Peyer's patch (tissue), 4 donors: Measurements from ENCODE around the gene REPIN1. TPM values are rescaled to one million over a fixed set of nuclear protein-coding genes. Genes with fewer than 3 reads are reported as not detected.

Source experiments
- DNase-seq, 3 donors: peaks; one replicate each; pipeline ENCODE4 v3.0.0-alpha.2; 2017 to 2019
- H3K27ac ChIP-seq, 4 donors: fragments of 200-600 bp; sonication (generic); one replicate each; pipeline ENCODE4 v1.5.1; 2016 to 2019
- H3K27me3 ChIP-seq, 2 donors: fragments of 200-600 bp; sonication (generic); one replicate each; pipeline ENCODE4 v1.5.1; 2019
- H3K36me3 ChIP-seq, 3 donors: fragments of 200-600 bp; sonication (generic); one replicate each; pipeline ENCODE4 v1.5.1; 2016 to 2019
- H3K4me1 ChIP-seq, 4 donors: fragments of 200-600 bp; sonication (generic); one replicate each; pipeline ENCODE4 v1.5.1; 2016 to 2019
- H3K4me3 ChIP-seq, 4 donors: fragments of 200-600 bp; sonication (generic); 1 replicate in 3 of 4; 2 replicates in 1 of 4; pipeline ENCODE4 v1.5.1; 2016 to 2019; ENCODE audit warnings: mild to moderate bottlenecking in 1 of 4
- H3K9me3 ChIP-seq, 4 donors: fragments of 200-600 bp; sonication (generic); one replicate each; pipeline ENCODE4 v1.5.1; 2016 to 2019; ENCODE audit warnings: mild to moderate bottlenecking in 1 of 4
- POLR2A ChIP-seq, 2 donors: fragments of 450-650 bp; IDR thresholded peaks; one replicate each; pipeline ENCODE4 v1.5.1; 2017; ENCODE audit warnings: antibody characterized with exemption in 2 of 2, mild to moderate bottlenecking in 2 of 2, moderate library complexity in 2 of 2
- total RNA-seq, 4 donors: library from RNA; depleted of rRNA; stranded (reverse); fragments of >200 nt; gene quantifications; one replicate each; pipeline ENCODE4 v1.1.0, GENCODE V29; 2016
- TF ChIP-seq, protein P1 (sequence below), 6 experiments: fragments of 450-650 bp in 4 of 6; fragments of 200-600 bp in 2 of 6; sonication (generic) in 1 of 6; IDR thresholded peaks; one replicate each; pipeline ENCODE4 v1.5.1; 2017 to 2019; ENCODE audit warnings: antibody characterized with exemption in 6 of 6, mild to moderate bottlenecking in 3 of 6, moderate library complexity in 1 of 6

The REPIN1 gene
- total RNA-seq, 4 donors from 2014 or later: 138 to 209 (median 159) TPM

GRCh38 chr7:150378115-150378852 lies 9.7 kb downstream of the REPIN1 start:
- Histone ChIP-seq H3K4me3 (peak overlapping the region; percentile 64 to 94 (median 80)), H3K4me1 (peaks cover 0 to 57% (median 2%) of the 10 kb centered on the region in 4 donors), H3K27me3 (no peaks in the 10 kb centered on the region), H3K9me3 (no peaks in the 10 kb centered on the region), H3K36me3 (peaks cover 0 to 9% (median 0%) of the 10 kb centered on the region in 3 donors), H3K27ac (peak overlapping the region; percentile 84 to 97 (median 94))
- DNase-seq: peak; percentile 70 to 82 (median 80)
- TF ChIP-seq, protein P1, sequence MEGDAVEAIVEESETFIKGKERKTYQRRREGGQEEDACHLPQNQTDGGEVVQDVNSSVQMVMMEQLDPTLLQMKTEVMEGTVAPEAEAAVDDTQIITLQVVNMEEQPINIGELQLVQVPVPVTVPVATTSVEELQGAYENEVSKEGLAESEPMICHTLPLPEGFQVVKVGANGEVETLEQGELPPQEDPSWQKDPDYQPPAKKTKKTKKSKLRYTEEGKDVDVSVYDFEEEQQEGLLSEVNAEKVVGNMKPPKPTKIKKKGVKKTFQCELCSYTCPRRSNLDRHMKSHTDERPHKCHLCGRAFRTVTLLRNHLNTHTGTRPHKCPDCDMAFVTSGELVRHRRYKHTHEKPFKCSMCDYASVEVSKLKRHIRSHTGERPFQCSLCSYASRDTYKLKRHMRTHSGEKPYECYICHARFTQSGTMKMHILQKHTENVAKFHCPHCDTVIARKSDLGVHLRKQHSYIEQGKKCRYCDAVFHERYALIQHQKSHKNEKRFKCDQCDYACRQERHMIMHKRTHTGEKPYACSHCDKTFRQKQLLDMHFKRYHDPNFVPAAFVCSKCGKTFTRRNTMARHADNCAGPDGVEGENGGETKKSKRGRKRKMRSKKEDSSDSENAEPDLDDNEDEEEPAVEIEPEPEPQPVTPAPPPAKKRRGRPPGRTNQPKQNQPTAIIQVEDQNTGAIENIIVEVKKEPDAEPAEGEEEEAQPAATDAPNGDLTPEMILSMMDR (IDR thresholded peaks at IDR 0.05): no peak
- TF ChIP-seq POLR2A (IDR thresholded peaks at IDR 0.05): peak in 1 of 2 donors; percentile 20

- Histone ChIP-seq H3K4me3 (peak within 1 kb of the TSS; percentile 64 to 94 (median 80)), H3K27ac (peak within 1 kb of the TSS; percentile 84 to 97 (median 94)), H3K27me3 (no peaks in the 10 kb centered on the region), H3K4me1 (peaks cover 0 to 57% (median 2%) of the 10 kb centered on the region in 4 donors), H3K36me3 (peaks cover 0 to 2% (median 0%) of the 10 kb centered on the region in 3 donors), H3K9me3 (no peaks in the 10 kb centered on the region)
- TF ChIP-seq, protein P1 (IDR thresholded peaks at IDR 0.05): peak in 1 of 6 experiments; percentile 12
- TF ChIP-seq POLR2A (IDR thresholded peaks at IDR 0.05): peak; percentile 81 to 82
- DNase-seq: peak; percentile 94 to 98 (median 97)
Measured at GRCh38 chr7:150378853-150379440, 10.3 kb downstream of the REPIN1 start, which contains the start of gene ZNF775. Gene ZNF775, plus strand, starts transcription at chr7:150379330. Its CDS starts 9,141 bp downstream, at chr7:150388471.

DNA sequence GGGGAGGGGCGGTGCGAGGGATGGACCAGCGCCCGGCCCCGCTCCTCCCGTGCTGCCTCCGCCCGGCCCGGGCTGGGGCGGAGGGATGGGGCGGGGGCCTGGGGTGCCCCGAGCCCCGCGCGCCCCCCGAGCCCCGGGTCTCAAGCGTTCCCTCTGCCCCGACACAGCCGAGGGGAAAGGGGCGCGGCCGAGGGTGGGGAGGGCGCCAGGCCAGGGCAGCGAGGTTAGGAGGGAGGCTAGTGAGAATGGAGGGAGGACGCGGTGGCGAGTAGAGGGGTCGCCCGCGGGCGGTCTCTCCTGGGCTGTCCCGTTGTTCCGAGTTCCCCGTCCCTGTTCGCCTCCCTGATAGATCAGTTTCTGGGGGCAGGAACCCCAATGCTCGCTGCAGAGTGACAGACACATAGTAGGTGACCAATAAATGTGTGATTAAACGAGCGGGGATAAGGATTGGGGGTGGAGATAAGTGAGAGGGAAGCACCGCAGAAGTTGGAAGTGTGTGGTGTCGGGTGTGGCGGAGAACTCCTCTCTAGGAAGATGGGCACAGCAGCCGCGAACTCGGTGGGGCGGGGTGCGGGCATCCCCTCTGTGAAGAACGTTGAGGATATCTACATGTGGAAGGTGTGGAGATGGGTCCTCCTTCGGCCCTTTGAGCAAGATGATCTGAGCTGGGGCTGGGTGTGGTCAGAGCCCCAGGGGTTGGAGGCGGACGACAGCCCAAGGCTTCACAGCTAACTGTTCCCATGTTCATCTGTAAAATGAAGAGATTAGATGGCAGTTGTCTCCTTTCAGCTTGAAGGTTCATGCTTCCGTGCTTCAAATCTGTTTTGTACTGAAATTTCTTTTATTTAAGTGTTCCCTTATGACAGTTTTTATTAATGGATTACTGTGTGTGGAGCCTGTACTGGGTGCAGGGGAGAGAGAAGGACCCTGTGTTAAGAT lies 11.1 kb downstream of the REPIN1 start:
- H3K4me3 ChIP-seq: peak overlapping the region; percentile 64 to 94 (median 80)
- H3K4me1 ChIP-seq: peaks cover 0 to 62% (median 2%) of the 10 kb centered on the region in 4 donors
- no peak for TF ChIP-seq POLR2A (IDR thresholded peaks at IDR 0.05)
- TF ChIP-seq, protein P1 (IDR thresholded peaks at IDR 0.05): no peak
- DNase-seq: peak in 2 of 3 donors; percentile 58 to 63
- peak overlapping the region; percentile 84 to 97 (median 94) for H3K27ac ChIP-seq
- no peaks in the 10 kb centered on the region for H3K36me3 ChIP-seq
- H3K27me3 ChIP-seq: no peaks in the 10 kb centered on the region
- H3K9me3 ChIP-seq: no peaks in the 10 kb centered on the region

- no peaks in the 10 kb centered on the region for H3K9me3 ChIP-seq
- H3K4me1 ChIP-seq: peaks cover 0 to 66% (median 2%) of the 10 kb centered on the region in 4 donors
- TF ChIP-seq, protein P1 (IDR thresholded peaks at IDR 0.05): no peak
- no peak for TF ChIP-seq POLR2A (IDR thresholded peaks at IDR 0.05)
- no peak for DNase-seq
- H3K27ac ChIP-seq: no peak overlapping the region
- no peak overlapping the region for H3K4me3 ChIP-seq
- H3K36me3 ChIP-seq: no peaks in the 10 kb centered on the region
- no peaks in the 10 kb centered on the region for H3K27me3 ChIP-seq
Measured at GRCh38 chr7:150380463-150380862, 11.8 kb downstream of the REPIN1 start.

DNA sequence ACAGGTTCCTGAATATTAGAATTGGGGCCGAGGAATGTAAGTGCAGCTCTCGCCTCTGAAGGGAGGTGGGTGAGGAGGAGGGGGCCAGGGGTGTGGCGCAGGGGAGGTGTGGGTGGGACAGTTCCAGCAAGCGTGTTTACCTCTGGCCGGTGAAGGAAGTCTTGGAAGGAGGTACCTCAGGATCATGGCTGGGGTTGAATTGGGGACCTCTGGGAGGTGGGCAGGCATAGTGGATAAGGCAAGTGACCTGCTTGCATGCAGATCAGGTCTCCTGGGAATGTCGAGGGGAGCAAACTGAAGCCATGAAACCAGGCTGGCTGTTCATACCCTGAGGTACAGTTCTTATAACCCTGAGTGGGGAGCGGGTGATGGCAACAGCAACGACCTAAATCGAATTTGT lies 12.5 kb downstream of the REPIN1 start:
- H3K4me1 ChIP-seq: peaks cover 0 to 68% (median 2%) of the 10 kb centered on the region in 4 donors
- H3K4me3 ChIP-seq: no peak overlapping the region
- TF ChIP-seq, protein P1 (IDR thresholded peaks at IDR 0.05): no peak
- TF ChIP-seq POLR2A (IDR thresholded peaks at IDR 0.05): no peak
- H3K27ac ChIP-seq: no peak overlapping the region
- H3K9me3 ChIP-seq: no peaks in the 10 kb centered on the region
- DNase-seq: no peak
- no peaks in the 10 kb centered on the region for H3K36me3 ChIP-seq
- no peaks in the 10 kb centered on the region for H3K27me3 ChIP-seq
